Trophoblast cell (in vitro differentiated cells and primary cell): ENCODE data around the gene ARFIP2.

Experiments
- DNase-seq, 2 donors: peaks; one replicate each; pipeline ENCODE4 v3.0.0-alpha.2; 2016
- H2AFZ ChIP-seq: 2 replicates; pipeline ENCODE4 v1.6.1; 2013; ENCODE audit warnings: low read length, moderate library complexity, mild to moderate bottlenecking; ENCODE audit not compliant: insufficient read depth, poor library complexity
- H2AK5ac ChIP-seq: 2 replicates; pipeline ENCODE4 v1.6.1; 2013; ENCODE audit warnings: mild to moderate bottlenecking, low read length
- H2BK120ac ChIP-seq: 2 replicates; pipeline ENCODE4 v1.6.1; 2013; ENCODE audit warnings: low read length, mild to moderate bottlenecking, moderate library complexity; ENCODE audit not compliant: insufficient read depth, poor library complexity
- H2BK12ac ChIP-seq: 2 replicates; pipeline ENCODE4 v1.6.1; 2013; ENCODE audit warnings: mild to moderate bottlenecking, low read length, moderate library complexity
- H2BK5ac ChIP-seq: 2 replicates; pipeline ENCODE4 v1.6.1; 2013; ENCODE audit warnings: low read length, low read depth, moderate library complexity, mild to moderate bottlenecking; ENCODE audit not compliant: poor library complexity
- H3K14ac ChIP-seq: 2 replicates; pipeline ENCODE4 v1.6.1; 2013; ENCODE audit warnings: mild to moderate bottlenecking, low read length
- H3K18ac ChIP-seq: 2 replicates; pipeline ENCODE4 v1.6.1; 2013; ENCODE audit warnings: mild to moderate bottlenecking, low read length
- H3K23ac ChIP-seq: 2 replicates; pipeline ENCODE4 v1.6.1; 2013; ENCODE audit warnings: low read length
- H3K27ac ChIP-seq: 2 replicates; pipeline ENCODE4 v1.5.1; 2013; ENCODE audit warnings: low read depth, mild to moderate bottlenecking, inconsistent platforms, low read length, moderate library complexity
- H3K27me3 ChIP-seq: 2 replicates; pipeline ENCODE4 v1.6.1; 2013; ENCODE audit warnings: inconsistent platforms, mild to moderate bottlenecking, low read length, moderate library complexity; ENCODE audit not compliant: insufficient read depth
- H3K36me3 ChIP-seq, 2 experiments: 1 replicate in 1 of 2; 2 replicates in 1 of 2; pipeline ENCODE4 v1.6.1; 2013; ENCODE audit warnings: low read length in 2 of 2, mild to moderate bottlenecking in 2 of 2, moderate library complexity in 1 of 2; ENCODE audit not compliant: insufficient read depth in 2 of 2, control insufficient read depth in 1 of 2
- H3K4ac ChIP-seq: 2 replicates; pipeline ENCODE4 v1.6.1; 2013; ENCODE audit warnings: low read depth, mild to moderate bottlenecking, low read length, moderate library complexity
- H3K4me1 ChIP-seq, 2 experiments: 1 replicate in 1 of 2; 2 replicates in 1 of 2; pipeline ENCODE4 v1.6.1; 2013; ENCODE audit warnings: low read length in 2 of 2, mild to moderate bottlenecking in 2 of 2, moderate library complexity in 1 of 2; ENCODE audit not compliant: insufficient read depth in 2 of 2, control insufficient read depth in 1 of 2
- H3K4me2 ChIP-seq: 2 replicates; pipeline ENCODE4 v1.6.1; 2013; ENCODE audit warnings: inconsistent platforms, mild to moderate bottlenecking, low read length, moderate library complexity
- H3K4me3 ChIP-seq: 2 replicates; pipeline ENCODE4 v1.5.1; 2013; ENCODE audit warnings: mild to moderate bottlenecking, low read depth, low read length, inconsistent platforms
- H3K79me1 ChIP-seq: one replicate; pipeline ENCODE4 v1.6.1; 2013; ENCODE audit warnings: low read length
- H3K79me2 ChIP-seq: 2 replicates; pipeline ENCODE4 v1.6.1; 2013; ENCODE audit warnings: low read length, mild to moderate bottlenecking; ENCODE audit not compliant: control insufficient read depth, insufficient read depth, poor library complexity
- H3K9ac ChIP-seq: 2 replicates; pipeline ENCODE4 v1.6.1; 2013; ENCODE audit warnings: mild to moderate bottlenecking, low read length
- H3K9me3 ChIP-seq: 2 replicates; pipeline ENCODE4 v1.6.1; 2013; ENCODE audit warnings: low read depth, mild to moderate bottlenecking, control low read depth, inconsistent platforms, low read length; ENCODE audit not compliant: insufficient read depth
- H4K12ac ChIP-seq: 2 replicates; pipeline ENCODE4 v1.6.1; 2013; ENCODE audit warnings: low read depth, mild to moderate bottlenecking, low read length, moderate library complexity
- H4K8ac ChIP-seq: 2 replicates; pipeline ENCODE4 v1.6.1; 2013; ENCODE audit warnings: low read depth, mild to moderate bottlenecking, low read length, moderate library complexity
- H4K91ac ChIP-seq: one replicate; pipeline ENCODE4 v1.6.1; 2013; ENCODE audit warnings: low read depth, mild to moderate bottlenecking, low read length, moderate library complexity
- WGBS: extraction: QIAGEN DNeasy Blood & Tissue Kit; methylation state at CpG from one replicate; pipeline ENCODE4 v1.1.7; 2013; ENCODE audit warnings: missing lambda C conversion rate; ENCODE audit not compliant: insufficient read length, insufficient coverage; ENCODE audit errors: extremely low coverage; 5-methylcytosine and 5-hydroxymethylcytosine counted together

Gene ARFIP2

GRCh38 chr11:6455070-6455469, 26.1 kb downstream of the ARFIP2 start:
- Histone ChIP-seq H2BK120ac (no peak overlapping the region), H3K27ac (no peak overlapping the region), H4K12ac (no peak overlapping the region), H2BK12ac (no peak overlapping the region), H4K8ac (no peak overlapping the region), H3K4me1 (peaks cover 0 to 3% of the 10 kb centered on the region in 2 experiments), H3K79me1 (no peaks in the 10 kb centered on the region), H3K9ac (no peak overlapping the region), H3K27me3 (no peaks in the 10 kb centered on the region), H2AFZ (no peak overlapping the region), H3K14ac (no peak overlapping the region), H3K4me2 (no peak overlapping the region), H3K79me2 (no peaks in the 10 kb centered on the region), H3K4me3 (no peak overlapping the region), H3K18ac (no peak overlapping the region), H2BK5ac (no peak overlapping the region), H3K9me3 (peaks cover 3% of the 10 kb centered on the region), H3K4ac (no peak overlapping the region), H3K36me3 (peaks cover 31 to 43% of the 10 kb centered on the region in 2 experiments), H3K23ac (no peak overlapping the region), H4K91ac (no peak overlapping the region), H2AK5ac (no peak overlapping the region)
- DNase-seq: no peak
- no CpG with 5 or more reads among the region's 2 CpGs for WGBS

- H3K18ac ChIP-seq: no peak overlapping the region
- H4K91ac ChIP-seq: no peak overlapping the region
- no peak overlapping the region for H3K27ac ChIP-seq
- no peak overlapping the region for H4K8ac ChIP-seq
- no peak overlapping the region for H2AK5ac ChIP-seq
- DNase-seq: no peak
- no peak overlapping the region for H3K4me3 ChIP-seq
- peaks cover 0 to under 1% of the 10 kb centered on the region in 2 experiments for H3K4me1 ChIP-seq
- H3K36me3 ChIP-seq: peaks cover 39 to 49% of the 10 kb centered on the region in 2 experiments
- no peak overlapping the region for H2BK12ac ChIP-seq
- H3K79me1 ChIP-seq: no peaks in the 10 kb centered on the region
- H3K4ac ChIP-seq: no peak overlapping the region
- no peak overlapping the region for H3K9ac ChIP-seq
- no peak overlapping the region for H4K12ac ChIP-seq
- no peak overlapping the region for H3K14ac ChIP-seq
- no peaks in the 10 kb centered on the region for H3K79me2 ChIP-seq
- H2AFZ ChIP-seq: no peak overlapping the region
- no peak overlapping the region for H3K4me2 ChIP-seq
- no peak overlapping the region for H2BK120ac ChIP-seq
- WGBS: no CpG with 5 or more reads among the region's 2 CpGs
- no peak overlapping the region for H3K23ac ChIP-seq
- no peaks in the 10 kb centered on the region for H3K27me3 ChIP-seq
- peaks cover 3% of the 10 kb centered on the region for H3K9me3 ChIP-seq
- H2BK5ac ChIP-seq: no peak overlapping the region
Measured at GRCh38 chr11:6453152-6453551, 28.0 kb downstream of the ARFIP2 start.

DNA sequence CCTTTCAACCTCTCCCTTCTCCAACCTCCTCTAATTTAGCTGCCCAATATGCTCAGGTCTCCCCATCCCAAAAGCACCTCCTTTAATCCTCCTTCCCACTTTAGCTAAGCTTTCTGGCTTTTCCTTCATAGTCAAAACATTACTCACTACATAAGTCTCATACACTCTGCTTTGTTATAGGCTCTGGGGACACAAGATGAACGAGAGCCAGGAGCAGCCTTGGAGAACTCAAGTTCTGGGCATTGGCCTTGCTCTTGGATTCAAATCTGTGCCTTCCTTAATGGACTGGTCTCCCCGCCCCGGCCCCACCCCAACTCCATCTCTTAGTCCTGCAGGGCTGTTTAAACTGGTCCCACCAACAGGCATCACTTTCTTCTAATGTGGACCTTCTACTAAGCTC, 28.9 kb downstream of the ARFIP2 start:
- Histone ChIP-seq H2AFZ (no peak overlapping the region), H2AK5ac (no peak overlapping the region), H2BK12ac (no peak overlapping the region), H3K79me1 (no peaks in the 10 kb centered on the region), H3K27ac (no peak overlapping the region), H3K79me2 (no peaks in the 10 kb centered on the region), H4K91ac (no peak overlapping the region), H4K12ac (no peak overlapping the region), H3K9me3 (peaks cover 3% of the 10 kb centered on the region), H3K4me2 (no peak overlapping the region), H3K23ac (no peak overlapping the region), H3K4me3 (no peak overlapping the region), H4K8ac (no peak overlapping the region), H3K27me3 (no peaks in the 10 kb centered on the region), H3K9ac (no peak overlapping the region), H3K14ac (no peak overlapping the region), H3K4ac (no peak overlapping the region), H2BK120ac (no peak overlapping the region), H3K4me1 (no peaks in the 10 kb centered on the region), H3K36me3 (peaks cover 37 to 49% of the 10 kb centered on the region in 2 experiments), H2BK5ac (no peak overlapping the region), H3K18ac (no peak overlapping the region)
- no CpG with 5 or more reads among the region's 3 CpGs for WGBS
- DNase-seq: no peak

DNA sequence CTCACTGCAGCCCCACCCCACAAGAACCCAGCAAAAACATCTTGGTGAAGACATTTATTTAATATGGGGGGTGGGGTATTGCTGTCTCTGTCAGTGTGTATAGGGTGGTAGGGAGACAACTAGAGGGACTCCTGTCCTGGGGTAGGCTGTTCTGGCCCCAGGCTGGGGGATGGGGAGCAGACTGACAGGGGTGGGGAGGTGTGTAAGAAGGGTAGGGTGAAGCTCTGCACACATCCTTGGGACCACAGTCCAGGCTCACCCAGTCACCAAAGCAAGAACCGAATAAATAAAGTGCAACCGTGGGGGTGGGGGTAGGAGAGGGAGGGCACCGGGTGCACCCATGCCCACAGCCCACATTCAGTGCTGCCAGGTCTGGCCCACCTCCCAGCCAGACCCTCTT, 32.6 kb downstream of the ARFIP2 start:
- no peak overlapping the region for H2BK12ac ChIP-seq
- H2AFZ ChIP-seq: no peak overlapping the region
- DNase-seq: no peak
- H3K4me2 ChIP-seq: no peak overlapping the region
- no peaks in the 10 kb centered on the region for H3K79me1 ChIP-seq
- H3K9me3 ChIP-seq: no peaks in the 10 kb centered on the region
- no peak overlapping the region for H4K91ac ChIP-seq
- no peak overlapping the region for H2AK5ac ChIP-seq
- no CpG with 5 or more reads among the region's 3 CpGs for WGBS
- peaks cover 16 to 18% of the 10 kb centered on the region in 2 experiments for H3K36me3 ChIP-seq
- H4K12ac ChIP-seq: no peak overlapping the region
- H3K4me3 ChIP-seq: no peak overlapping the region
- no peak overlapping the region for H2BK5ac ChIP-seq
- no peak overlapping the region for H4K8ac ChIP-seq
- no peak overlapping the region for H3K9ac ChIP-seq
- no peak overlapping the region for H2BK120ac ChIP-seq
- no peak overlapping the region for H3K14ac ChIP-seq
- no peaks in the 10 kb centered on the region for H3K79me2 ChIP-seq
- no peak overlapping the region for H3K23ac ChIP-seq
- no peak overlapping the region for H3K18ac ChIP-seq
- no peak overlapping the region for H3K4ac ChIP-seq
- H3K27me3 ChIP-seq: no peaks in the 10 kb centered on the region
- H3K4me1 ChIP-seq: no peaks in the 10 kb centered on the region
- no peak overlapping the region for H3K27ac ChIP-seq
